Adrenal gland (tissue), 5 donors: Measurements from ENCODE around the gene TMEM94.

Experiments
- CTCF ChIP-seq, 6 experiments: fragments of 450-650 bp in 4 of 6; fragments of 200-600 bp in 2 of 6; sonication (generic) in 1 of 6; IDR thresholded peaks; 1 replicate in 5 of 6; 2 replicates in 1 of 6; pipeline versions ENCODE4 v1.5.1 to v1.8.0; 2016 to 2021; ENCODE audit warnings: antibody characterized with exemption in 6 of 6, mild to moderate bottlenecking in 2 of 6, moderate library complexity in 1 of 6
- POLR2A ChIP-seq, 2 donors: fragments of 450-650 bp; IDR thresholded peaks; one replicate each; pipeline ENCODE4 v1.6.1; 2017; ENCODE audit warnings: antibody characterized with exemption in 2 of 2, mild to moderate bottlenecking in 2 of 2, moderate library complexity in 1 of 2
- donor health status: DM: no; HTN: no; CAD: no.

DNA sequence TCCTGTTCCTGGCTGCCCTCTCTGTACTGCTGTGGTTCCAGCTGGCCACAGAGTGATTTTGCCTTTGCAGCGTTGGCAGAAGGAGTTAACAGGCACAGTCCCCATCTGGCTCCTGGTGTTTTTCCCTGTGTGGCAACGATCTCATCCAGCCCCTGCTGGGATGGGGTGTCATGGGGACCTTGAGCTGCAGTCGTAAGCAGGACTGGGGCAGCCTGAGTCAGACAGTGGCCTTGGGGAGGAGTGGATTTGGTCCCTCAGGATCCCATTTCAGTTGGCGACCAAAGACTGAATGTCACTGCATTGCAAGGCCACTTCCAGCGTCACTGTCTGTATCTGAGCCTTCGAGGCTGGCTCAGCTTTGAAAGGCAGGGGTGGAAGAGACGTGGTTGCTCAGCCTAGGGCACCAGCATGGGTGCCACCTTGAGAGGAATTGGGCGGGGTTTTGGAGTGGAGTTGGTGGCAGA is 11.9 kb downstream of the TMEM94 start:
- TF ChIP-seq POLR2A (IDR thresholded peaks at IDR 0.05) (peak; percentile 22 to 81), CTCF (IDR thresholded peaks at IDR 0.05) (no peak)
